Thyroid gland (tissue), 4 donors: ENCODE data around the gene GABRR3.

ENCODE experiments used
- POLR2A ChIP-seq, 2 donors: fragments of 450-650 bp; IDR thresholded peaks; one replicate each; pipeline ENCODE4 v1.6.1; 2017; ENCODE audit warnings: antibody characterized with exemption in 2 of 2, mild to moderate bottlenecking in 2 of 2, moderate library complexity in 1 of 2
- TF ChIP-seq, protein P1 (sequence below), 6 experiments: fragments of 200-600 bp in 3 of 6; fragments of 450-650 bp in 3 of 6; sonication (generic) in 3 of 6; IDR thresholded peaks; one replicate each; pipeline ENCODE4 v1.5.1; 2016 to 2019; ENCODE audit warnings: antibody characterized with exemption in 6 of 6, mild to moderate bottlenecking in 2 of 6, inconsistent platforms in 1 of 6, moderate library complexity in 1 of 6

DNA sequence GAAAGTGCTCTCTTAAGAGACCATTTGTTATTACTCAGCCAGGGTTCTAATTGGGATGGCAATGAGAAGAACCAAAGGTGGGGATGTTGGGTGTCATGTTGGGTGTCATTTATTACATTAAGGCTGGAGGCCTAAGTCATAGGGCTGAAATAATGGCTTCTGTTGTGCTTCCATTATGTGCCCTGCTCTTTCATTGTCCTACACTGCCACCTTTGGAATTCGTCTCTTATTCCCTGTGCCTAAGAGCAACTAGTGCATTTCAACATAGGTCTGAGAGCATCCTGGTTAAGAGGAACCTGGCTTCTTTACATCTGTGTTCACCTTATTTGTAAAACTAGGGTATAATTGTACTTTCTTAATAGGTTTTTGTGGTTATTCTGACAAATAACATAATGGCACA, 95.1 kb downstream of the GABRR3 start:
- TF ChIP-seq POLR2A (IDR thresholded peaks at IDR 0.05), result no peak
- TF ChIP-seq, protein P1, sequence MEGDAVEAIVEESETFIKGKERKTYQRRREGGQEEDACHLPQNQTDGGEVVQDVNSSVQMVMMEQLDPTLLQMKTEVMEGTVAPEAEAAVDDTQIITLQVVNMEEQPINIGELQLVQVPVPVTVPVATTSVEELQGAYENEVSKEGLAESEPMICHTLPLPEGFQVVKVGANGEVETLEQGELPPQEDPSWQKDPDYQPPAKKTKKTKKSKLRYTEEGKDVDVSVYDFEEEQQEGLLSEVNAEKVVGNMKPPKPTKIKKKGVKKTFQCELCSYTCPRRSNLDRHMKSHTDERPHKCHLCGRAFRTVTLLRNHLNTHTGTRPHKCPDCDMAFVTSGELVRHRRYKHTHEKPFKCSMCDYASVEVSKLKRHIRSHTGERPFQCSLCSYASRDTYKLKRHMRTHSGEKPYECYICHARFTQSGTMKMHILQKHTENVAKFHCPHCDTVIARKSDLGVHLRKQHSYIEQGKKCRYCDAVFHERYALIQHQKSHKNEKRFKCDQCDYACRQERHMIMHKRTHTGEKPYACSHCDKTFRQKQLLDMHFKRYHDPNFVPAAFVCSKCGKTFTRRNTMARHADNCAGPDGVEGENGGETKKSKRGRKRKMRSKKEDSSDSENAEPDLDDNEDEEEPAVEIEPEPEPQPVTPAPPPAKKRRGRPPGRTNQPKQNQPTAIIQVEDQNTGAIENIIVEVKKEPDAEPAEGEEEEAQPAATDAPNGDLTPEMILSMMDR (IDR thresholded peaks at IDR 0.05), result no peak
